GOT3 (cell line): ENCODE measurements around the gene ZNF205.

ENCODE experiments used
- DNase-seq: peaks from one replicate; lab custom pipeline; 2025; ENCODE audit warnings: mixed read lengths; lab: John Stamatoyannopoulos, UW

The ZNF205 gene

DNA sequence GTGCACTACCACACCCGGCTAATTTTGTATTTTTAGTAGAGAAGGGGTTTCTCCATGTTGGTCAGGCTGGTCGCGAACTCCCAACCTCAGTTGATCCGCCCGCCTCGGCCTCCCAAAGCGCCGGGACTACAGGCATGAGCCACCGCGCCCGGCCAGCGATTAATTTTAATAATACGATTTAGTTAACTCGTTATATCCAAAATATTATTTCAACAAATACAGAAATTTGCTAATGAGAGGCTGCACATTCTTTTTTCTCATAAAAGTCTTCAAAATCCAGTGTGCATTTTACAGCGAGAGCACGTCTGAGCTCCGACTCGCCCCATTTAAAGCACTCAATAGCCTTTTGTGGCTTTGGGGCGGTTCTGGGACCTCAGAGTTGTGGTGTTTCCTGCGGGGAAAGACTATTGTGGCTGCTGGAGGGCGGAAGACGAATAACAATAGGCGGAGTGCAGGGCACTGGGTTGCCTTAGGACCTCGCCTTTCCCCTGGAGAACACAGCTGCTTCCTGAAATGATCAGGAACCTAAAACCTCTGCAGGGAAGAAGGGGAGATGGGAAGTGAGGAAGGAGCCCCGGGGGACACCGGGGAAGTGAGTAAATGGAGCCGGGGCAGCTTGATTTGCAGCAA, 10.4 kb upstream of the ZNF205 start:
- DNase-seq: no peak

DNA sequence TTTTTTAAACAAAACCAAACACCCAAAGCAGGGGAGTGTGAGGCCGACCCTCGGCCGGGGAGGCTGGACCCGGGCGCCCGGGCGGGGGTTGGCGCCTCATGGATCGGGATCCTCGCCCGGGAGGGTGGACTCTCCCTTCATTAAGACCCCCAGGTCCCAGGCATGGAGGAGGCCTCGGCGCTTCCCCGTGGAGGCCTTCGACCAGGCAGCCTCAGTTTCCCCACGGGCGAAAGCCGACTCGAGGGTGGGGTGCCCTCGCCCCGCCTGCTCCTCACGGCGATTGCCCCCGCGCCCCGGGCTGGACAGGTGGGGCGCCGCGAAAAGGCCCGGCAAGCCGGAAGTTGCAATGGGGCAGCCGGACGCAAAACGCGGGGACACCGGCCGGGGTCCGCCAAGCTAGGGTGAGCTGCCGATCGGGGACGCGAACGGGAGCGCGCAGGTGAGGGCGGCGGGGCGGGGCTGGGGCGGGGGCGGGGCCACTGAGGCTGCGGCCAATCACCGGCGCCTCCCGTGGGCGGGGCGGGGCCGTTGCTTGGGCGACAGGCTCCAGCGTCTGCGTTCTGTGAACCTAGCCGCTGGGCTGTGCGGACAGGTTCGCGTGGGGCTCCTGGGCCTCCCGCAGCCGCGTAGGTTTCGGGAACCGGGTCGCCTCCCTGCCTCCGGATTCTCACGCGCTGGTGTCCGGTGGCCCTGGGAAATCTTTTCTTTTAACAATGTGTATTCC, 6.0 kb upstream of the ZNF205 start:
- peak; percentile 40 for DNase-seq

DNA sequence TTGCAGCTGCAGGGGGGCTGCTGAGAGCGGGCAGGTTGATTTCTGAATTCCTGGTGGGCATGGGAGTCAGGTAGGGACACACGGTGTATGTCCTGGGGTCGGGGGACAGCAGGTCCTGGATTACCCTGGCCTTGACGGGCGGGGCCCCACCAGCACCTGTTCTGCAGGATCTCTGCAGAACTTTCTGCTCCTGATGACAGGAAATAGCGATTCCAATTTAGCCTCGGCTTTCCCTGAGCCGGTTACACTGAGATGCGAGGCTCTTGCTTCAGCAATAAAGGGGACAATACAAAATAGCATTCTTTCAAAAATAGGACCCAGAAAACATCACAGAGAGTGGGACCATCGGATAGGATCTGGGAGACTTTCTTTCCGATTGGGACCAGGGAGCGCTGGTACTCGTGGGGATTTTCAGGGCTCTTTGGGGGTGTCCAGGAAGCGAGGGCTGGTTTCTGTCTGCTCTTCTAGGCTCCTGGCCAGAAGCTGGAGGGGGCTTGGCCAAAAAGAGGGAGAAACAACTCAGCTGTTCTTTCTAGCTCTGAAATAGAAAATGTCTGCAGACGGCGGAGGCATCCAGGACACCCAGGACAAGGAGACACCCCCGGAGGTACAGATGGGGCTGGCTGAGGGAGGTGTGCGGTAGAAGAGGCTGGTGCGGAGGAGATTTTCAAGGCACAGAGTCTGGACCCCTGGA, 642 bp downstream of the ZNF205 start:
- DNase-seq: no peak

DNA sequence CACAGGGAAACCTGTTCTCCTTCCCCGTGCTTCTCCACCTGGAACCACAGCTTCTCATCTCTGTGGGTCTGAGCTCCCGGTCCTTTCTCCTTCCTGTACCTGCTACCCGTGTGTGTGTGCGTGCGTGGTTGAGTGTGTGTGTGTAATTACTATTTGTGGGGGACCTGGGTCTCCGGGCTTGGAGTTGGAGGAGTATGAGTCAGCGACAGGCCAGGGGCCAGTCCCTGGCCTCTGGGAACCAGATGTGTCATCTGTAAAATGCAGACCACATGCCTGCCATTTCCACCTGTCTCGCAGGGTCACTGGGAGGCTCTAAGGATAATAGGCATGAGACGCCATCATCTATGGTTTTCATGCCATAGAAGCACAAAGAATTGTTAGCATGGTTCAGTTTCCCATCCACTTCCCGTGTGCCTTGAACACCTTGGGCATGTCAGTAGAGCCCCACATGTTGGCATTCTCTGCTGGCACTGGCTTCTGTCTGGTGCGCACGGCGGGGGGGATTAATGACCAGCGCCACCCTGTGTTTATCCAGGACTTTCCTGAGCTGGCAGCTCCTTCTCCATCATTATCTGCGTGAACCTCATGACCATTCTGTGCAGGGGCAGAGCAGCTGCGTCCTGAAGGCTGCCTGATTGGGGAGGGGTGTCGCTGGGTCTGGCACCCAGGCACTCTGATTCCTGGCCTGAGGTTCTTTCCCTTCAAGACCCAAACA, 1.5 kb downstream of the ZNF205 start:
- DNase-seq: no peak

DNA sequence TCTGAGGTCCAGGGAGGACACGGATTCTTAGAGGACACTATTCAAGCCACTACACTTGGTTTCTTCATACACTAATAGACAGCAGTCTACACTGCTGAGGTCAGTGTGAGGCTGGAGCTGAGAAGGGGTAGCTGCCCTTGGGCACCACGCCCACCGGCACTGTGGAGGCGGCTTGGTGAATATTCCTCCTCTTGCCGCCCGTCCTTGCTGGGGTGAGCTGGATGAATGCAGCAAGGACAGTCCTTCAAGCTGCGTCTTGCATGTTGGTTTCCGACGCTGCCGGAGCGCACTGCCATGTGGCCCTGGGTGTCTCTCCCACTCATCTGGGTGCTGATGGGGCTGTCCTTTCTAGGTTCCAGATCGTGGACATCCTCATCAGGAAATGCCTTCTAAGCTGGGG, 2.6 kb downstream of the ZNF205 start:
- DNase-seq: no peak

DNA sequence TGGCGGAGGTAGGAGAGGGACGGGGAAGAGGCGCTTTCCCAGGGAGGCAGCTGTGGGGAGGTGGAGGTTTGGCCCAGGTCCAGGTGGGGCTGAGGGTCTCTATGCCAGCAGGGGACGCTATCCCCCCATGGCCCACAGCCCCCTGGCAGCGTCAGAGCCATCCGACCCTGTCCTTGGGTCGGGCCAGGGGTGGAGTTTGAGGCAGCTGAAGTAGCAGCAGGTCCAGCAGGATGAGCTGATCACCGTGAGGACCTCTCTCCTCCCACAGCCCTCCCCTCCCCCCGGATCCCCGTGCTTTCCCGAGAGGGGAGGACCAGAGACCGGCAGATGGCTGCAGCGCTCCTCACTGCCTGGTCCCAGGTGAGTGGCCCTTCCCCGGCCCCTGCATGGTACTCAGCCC, 3.2 kb downstream of the ZNF205 start:
- no peak for DNase-seq

DNA sequence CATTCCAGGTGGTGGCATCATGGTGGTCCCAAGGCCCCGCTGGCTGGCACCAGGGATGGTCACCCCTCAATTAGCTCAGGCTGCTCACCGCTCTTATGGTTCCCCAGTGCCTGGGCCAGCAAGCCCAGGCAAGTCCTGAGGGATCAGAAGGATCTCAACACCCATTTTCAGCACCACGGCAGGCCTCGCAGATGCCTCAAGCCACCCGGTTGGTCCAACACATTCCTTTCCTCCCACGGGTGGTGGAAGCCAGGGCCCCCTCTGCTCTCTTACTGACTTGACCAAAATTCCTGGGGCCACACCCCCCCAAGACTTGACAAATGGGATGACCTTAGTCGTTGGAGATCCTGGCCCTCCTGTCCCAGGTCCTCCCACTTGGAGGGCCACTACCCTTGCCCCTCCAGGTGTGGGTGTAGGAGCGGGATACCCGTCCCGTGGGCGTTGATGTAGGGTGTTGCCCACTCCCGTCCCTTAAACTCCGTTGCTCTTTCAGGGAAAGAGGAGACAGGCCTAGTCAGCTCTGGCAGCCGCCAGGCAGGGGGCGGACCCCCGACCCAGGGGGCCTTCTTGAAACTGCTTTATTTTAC, 5.9 kb downstream of the ZNF205 start:
- DNase-seq: no peak

DNA sequence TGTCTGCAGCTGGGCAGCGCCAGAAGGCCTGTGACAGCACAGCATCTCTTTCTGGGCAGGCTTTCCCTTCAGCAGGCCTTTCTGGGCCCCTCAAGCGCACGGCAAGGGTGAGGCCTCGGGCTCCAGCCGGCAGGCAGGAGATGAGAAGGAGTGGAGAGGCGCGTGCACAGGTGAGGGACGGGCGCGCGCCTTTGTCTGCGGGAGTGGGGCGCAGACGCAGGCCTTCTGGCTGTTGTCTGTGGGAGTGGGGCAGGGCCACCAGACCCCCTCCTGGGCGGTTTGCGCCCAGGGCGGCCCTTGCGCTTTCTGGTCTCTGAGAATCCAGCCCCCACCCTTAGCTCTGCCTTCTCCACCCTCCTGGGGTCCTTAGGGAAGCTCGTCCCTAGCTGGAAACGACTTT, 6.5 kb downstream of the ZNF205 start:
- DNase-seq: no peak

DNA sequence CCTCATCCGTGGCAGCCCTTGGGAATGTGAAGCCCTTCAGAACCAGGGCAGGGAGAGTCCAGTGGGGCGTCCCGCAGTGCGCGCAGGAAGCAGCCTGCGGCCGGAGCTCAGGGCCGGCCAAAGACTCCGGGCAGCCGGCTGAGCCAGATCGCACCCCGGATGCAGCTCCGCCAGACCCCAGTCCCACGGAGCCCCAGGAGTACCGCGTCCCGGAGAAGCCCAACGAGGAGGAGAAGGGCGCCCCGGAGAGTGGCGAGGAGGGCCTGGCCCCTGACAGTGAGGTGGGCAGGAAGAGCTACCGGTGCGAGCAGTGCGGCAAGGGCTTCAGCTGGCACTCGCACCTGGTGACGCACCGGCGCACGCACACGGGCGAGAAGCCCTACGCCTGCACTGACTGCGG, 6.9 kb downstream of the ZNF205 start:
- no peak for DNase-seq

DNA sequence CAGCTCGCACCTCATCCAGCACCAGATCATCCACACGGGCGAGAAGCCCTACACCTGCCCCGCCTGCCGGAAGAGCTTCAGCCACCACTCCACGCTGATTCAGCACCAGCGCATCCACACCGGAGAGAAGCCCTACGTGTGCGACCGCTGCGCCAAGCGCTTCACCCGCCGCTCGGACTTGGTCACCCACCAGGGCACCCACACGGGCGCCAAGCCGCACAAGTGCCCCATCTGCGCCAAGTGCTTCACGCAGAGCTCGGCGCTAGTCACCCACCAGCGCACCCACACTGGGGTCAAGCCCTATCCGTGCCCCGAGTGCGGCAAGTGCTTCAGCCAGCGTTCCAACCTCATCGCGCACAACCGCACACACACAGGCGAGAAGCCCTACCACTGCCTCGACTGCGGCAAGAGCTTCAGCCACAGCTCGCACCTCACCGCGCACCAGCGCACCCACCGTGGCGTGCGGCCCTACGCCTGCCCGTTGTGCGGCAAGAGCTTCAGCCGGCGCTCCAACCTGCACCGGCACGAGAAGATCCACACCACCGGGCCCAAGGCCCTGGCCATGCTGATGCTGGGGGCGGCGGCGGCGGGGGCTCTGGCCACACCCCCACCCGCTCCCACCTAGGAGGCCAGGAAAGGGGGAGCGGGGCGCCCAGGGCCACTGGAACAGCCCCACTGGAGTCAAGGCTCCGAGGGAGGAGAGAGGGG, 7.5 kb downstream of the ZNF205 start:
- no peak for DNase-seq

DNA sequence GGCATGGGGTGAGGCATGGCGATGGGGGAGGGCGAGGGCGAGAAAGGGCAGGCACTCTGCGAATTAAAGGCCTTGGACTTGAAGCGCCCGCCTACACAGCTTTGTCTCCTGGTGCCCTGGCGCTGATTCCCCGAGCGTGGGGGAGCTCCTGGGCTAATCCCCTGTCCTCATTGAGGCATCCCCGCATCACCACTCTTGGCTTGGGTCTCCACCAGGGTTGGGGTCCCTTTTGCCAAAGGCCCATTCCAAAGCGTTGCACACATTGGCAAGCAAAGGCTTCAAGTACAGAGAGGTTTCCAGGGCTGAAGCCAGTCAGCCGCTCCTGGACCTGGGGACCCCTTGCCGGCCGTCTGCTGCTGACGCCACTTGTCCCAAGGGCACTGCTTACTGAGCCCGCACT, 8.0 kb downstream of the ZNF205 start:
- DNase-seq: no peak

DNA sequence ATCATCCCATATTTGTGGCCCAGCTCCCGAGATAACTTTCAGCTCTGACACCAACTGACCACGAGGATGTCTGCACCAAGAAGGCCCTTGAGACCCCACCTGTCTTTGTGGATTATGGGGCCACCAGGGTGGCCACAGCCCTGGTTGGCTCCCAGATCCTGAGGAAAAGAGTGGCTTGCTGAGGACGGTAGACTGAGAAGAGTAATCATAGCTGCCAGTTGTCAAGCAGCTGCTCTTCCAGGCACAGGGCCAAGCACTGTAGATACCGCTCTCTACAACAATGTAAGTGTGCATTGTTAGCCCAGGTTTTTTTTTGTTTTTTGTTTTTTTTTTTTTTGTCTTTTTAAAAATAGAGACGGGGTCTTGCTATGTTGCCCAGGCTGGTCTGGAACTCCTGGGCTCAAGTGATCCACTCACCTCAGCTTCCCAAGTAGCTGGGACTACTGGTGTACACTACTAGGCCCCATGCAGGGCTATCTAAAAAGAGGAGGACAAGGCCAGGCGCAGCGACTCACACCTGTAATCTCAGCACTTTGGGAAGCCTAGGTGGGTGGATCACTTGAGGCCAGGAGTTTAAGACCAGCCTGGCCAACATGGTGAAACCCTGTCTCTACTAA, 9.6 kb downstream of the ZNF205 start:
- no peak for DNase-seq

DNA sequence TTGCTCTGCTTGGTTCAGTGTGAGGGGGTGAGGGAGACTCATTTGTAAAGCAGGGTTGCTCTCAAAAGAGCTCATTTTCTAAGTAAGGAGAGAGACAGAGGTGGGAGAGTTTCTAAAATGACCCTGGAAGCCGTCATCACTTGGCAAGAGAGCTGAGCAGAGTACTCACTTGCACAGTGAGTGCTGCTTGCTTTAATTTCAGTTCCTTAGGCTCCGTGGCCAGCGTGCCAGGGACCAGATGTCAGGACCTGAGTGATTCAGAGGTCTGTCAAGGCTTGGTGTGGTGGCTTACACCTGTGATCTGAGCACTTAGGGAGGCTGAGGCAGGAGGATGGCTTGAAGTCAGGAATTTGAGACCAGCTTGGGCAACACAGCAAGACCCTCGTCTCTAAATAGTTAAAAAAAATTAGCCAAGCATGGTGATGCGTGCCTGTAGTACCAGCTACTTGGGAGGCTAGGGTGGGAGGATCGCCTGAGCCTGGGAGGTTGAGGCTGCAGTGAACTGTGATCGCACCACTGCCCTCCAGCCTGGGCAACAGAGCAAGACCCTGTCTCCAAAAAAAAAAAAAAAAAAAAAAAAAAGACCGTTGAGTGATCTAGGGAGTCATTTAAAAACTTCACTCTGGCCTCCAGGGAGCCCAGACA, 10.7 kb downstream of the ZNF205 start:
- no peak for DNase-seq

DNA sequence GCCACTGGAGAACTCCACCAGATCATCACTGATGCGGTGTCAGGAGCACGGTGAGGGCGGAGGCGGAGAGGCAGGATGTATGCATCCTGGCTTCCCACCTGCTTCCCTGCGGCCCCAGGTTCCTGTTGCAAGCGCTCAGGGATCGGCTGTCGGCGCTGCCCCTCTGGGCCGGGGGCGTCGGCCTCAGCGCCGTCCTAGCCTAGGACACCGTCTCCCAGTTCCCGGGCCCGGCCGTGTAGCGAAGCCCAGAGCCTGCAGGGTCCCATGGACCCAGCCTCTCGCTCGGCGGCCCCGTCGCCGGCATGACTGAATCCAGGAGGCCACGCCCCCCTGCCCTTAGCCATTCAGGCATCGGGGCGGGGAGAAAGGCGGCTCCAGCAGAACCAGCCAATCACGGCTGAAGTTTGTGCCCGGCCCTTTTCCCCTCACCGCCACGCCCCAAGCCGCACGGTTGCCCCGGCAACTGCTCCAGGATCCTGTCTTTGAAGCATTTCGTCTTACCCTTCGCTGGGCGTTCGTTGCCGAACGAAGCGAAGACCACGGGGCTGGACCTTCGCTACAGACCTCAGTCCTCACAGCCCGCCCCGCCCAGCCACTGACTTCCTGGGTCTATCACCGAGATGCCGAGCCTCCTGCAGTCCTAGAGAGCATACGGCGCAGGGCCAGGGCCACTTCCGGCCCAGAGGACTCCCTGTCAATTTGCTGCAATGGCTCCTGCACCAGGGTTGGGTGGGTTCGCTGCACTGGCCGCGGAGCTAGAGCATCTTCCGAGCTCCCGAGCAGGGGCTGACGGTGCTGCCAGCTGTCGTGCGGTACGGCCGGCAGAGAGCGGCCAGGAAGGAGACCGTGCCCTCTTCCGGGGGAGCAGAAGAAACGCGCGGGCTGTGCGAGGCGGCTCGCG, 11.8 kb downstream of the ZNF205 start:
- peak; percentile 86 for DNase-seq

DNA sequence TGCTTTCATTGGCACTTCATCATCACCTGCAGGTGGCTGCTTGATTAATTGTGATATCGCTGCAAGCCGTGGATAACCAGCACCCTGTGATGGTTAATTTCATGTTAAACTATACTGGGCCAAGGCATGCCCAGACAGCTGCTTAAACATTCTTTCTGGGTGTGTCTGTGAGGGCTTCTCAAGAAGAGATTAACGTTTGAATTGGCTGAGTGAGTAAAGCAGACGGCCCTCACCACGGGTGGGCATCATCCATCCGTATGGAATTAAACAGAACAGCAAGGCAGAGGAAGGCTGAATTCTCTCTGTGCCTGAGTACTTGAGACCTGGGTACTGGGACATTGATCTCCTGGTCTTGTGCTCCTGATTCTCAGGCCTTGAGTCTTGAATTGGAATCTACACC, 15.4 kb downstream of the ZNF205 start:
- no peak for DNase-seq

DNA sequence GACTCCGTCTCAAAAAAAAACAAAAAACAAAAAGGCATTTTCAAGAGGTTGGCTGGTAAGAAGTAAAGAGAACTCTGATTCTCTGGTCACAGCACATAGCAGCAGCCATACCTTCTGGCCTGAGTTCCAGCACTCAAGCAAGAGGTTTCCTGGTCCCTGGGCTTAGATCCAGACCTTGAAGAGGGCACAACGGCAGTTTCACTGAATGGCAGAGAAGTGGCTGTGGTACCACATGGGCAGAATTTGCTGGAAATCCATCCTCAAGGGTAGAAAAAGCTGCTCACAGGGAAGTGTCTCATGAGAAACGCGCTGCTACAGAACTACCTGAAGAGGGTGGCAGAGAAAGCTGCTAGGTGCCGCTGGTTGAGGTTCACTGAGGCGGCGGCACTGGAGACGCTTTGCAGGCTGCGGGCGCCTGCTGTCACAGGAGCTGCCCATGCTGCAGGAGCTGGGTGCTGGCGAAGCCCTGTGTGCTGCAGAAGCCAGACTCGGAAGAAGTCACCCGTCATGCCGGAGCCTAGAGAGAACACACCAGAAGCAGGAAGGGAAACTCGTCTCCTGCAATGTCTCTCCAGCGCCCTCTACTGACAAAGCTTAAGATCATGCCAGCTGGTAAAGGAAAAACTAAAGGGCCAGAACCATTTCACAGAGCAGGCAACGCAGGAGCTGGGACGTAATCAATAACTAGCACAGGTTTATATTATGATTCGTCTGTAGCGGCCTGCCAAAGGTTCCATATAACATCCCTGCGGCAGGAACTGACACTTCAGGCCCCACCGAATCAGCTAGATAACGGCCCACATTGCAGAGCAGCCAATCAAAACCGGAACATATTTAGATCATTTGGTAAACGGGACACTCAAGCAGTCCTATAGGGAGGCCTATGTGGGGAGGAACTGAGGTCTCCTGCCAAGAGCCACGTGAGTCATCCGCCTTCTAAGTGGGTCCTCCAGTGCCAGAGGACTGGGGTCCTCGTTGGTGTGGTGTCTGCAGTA, 17.0 kb downstream of the ZNF205 start:
- DNase-seq: no peak

DNA sequence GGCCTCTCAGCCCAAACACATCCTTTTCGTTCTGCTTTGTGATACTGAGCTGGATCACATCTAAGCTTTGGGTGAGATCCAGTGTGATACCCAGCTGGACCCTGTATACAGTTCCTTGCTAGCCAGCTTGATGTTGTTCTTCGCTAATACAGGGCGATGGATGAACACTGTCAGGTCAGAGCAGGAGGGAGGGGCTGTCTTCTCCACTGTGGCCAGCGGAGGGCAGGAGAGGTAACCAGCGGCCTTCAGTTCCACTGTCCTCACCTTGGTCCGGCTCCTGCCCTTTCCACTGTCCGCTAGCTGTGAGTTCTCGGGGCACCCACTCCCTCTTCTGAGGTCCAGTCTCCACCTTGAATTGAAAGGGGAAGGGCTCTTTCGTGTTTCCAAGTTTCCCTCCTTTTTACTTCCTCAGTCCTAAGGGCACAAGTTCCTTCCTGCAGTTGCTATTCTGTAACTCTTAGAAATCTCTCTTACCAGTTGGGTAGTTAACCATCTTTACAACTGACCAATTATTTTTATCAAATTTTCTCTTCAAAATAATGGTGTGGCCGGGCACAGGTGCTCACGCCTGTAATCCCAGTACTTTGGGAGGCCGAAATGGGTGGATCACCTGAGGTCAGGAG, 19.5 kb downstream of the ZNF205 start:
- no peak for DNase-seq

DNA sequence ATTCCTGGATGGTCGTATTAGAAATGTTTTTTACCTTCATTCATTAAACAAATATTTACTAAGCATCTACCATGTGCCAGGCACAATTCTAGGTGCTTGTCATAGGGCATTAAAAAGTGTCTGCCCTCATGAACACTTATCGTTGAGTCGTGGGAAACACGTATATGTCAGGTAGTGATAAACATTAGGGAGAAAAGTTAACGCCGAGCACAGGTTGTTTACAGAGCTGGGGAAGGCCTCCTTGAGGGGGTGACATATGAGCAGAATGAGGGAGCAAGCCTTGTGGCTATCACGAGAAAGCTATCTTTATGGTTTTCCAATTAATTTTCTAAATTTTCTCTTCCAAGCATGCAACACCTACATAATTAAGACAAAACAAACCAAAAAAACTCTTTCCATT, 21.5 kb downstream of the ZNF205 start:
- DNase-seq: no peak
